ENCODE data around the gene ADAMTSL4. TPM values are rescaled to one million over a fixed set of nuclear protein-coding genes. Genes with fewer than 3 reads are reported as not detected.

ADAMTSL4 gene
- total and polyA plus RNA-seq, 9 of the 15 experiments (the other 6 are each of a cell fraction or from before 2014, with no cell fraction given), result 12.7 to 212 (median 35.6) TPM

- TF ChIP-seq, protein P1, sequence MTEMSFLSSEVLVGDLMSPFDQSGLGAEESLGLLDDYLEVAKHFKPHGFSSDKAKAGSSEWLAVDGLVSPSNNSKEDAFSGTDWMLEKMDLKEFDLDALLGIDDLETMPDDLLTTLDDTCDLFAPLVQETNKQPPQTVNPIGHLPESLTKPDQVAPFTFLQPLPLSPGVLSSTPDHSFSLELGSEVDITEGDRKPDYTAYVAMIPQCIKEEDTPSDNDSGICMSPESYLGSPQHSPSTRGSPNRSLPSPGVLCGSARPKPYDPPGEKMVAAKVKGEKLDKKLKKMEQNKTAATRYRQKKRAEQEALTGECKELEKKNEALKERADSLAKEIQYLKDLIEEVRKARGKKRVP (CRISPR knock-in tag; IDR thresholded peaks at IDR 0.05), result 0 out of 2 replicates have a peak, but pooled peaks have one; percentile 37
- TF ChIP-seq DEAF1 (CRISPR knock-in tag; IDR thresholded peaks at IDR 0.05) (no peak), ZNF395 (CRISPR knock-in tag; IDR thresholded peaks at IDR 0.05) (0 out of 2 replicates have a peak, but pooled peaks have one; percentile 45), ZKSCAN3 (CRISPR knock-in tag; IDR thresholded peaks at IDR 0.05) (no peak), ZBTB1 (CRISPR knock-in tag; IDR thresholded peaks at IDR 0.05; ENCODE audit: borderline replicate concordance, low read depth) (no peak), ZNF174 (CRISPR knock-in tag; IDR thresholded peaks at IDR 0.05) (no peak), NELFE (IDR thresholded peaks at IDR 0.05; ENCODE audit: insufficient read depth, insufficient read length) (no peak), HDAC6 (IDR thresholded peaks at IDR 0.05; ENCODE audit: low read depth, low read length) (no peak), SAFB (IDR thresholded peaks at IDR 0.05; ENCODE audit: borderline replicate concordance, low read depth, low read length) (no peak), ZNF384 (IDR thresholded peaks at IDR 0.05; ENCODE audit: low read depth, low read length) (no peak), ZNF512 (tag; IDR thresholded peaks at IDR 0.05) (no peak), TFAM (CRISPR knock-in tag; conservative IDR thresholded peaks at IDR 0.05) (no peak), BHLHE40 (IDR thresholded peaks at IDR 0.05; ENCODE audit: low read length) (no peak), HNRNPH1 (optimal IDR thresholded peaks at IDR 0.05; ENCODE audit: low read depth, low read length) (no peak)
- TF ChIP-seq, protein P2, sequence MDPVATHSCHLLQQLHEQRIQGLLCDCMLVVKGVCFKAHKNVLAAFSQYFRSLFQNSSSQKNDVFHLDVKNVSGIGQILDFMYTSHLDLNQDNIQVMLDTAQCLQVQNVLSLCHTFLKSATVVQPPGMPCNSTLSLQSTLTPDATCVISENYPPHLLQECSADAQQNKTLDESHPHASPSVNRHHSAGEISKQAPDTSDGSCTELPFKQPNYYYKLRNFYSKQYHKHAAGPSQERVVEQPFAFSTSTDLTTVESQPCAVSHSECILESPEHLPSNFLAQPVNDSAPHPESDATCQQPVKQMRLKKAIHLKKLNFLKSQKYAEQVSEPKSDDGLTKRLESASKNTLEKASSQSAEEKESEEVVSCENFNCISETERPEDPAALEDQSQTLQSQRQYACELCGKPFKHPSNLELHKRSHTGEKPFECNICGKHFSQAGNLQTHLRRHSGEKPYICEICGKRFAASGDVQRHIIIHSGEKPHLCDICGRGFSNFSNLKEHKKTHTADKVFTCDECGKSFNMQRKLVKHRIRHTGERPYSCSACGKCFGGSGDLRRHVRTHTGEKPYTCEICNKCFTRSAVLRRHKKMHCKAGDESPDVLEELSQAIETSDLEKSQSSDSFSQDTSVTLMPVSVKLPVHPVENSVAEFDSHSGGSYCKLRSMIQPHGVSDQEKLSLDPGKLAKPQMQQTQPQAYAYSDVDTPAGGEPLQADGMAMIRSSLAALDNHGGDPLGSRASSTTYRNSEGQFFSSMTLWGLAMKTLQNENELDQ (CRISPR knock-in tag; IDR thresholded peaks at IDR 0.05; ENCODE audit: borderline replicate concordance), result no peak
- TF ChIP-seq, protein P3, sequence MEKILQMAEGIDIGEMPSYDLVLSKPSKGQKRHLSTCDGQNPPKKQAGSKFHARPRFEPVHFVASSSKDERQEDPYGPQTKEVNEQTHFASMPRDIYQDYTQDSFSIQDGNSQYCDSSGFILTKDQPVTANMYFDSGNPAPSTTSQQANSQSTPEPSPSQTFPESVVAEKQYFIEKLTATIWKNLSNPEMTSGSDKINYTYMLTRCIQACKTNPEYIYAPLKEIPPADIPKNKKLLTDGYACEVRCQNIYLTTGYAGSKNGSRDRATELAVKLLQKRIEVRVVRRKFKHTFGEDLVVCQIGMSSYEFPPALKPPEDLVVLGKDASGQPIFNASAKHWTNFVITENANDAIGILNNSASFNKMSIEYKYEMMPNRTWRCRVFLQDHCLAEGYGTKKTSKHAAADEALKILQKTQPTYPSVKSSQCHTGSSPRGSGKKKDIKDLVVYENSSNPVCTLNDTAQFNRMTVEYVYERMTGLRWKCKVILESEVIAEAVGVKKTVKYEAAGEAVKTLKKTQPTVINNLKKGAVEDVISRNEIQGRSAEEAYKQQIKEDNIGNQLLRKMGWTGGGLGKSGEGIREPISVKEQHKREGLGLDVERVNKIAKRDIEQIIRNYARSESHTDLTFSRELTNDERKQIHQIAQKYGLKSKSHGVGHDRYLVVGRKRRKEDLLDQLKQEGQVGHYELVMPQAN (IDR thresholded peaks at IDR 0.05; ENCODE audit: borderline replicate concordance), result no peak
Observed at GRCh38 chr1:150552128-150552910, 3.1 kb downstream of the ADAMTSL4 start (continued).

Measured in K562 (cell line).